GM21447 (cell line): ENCODE results near the gene JAM3.

ENCODE experiments used
- ATAC-seq: cut with Tn5 transposase; IDR thresholded peaks from one replicate; pipeline ENCODE4 v1.9.1; 2021; ENCODE audit not compliant: unreplicated experiment

Gene JAM3

DNA sequence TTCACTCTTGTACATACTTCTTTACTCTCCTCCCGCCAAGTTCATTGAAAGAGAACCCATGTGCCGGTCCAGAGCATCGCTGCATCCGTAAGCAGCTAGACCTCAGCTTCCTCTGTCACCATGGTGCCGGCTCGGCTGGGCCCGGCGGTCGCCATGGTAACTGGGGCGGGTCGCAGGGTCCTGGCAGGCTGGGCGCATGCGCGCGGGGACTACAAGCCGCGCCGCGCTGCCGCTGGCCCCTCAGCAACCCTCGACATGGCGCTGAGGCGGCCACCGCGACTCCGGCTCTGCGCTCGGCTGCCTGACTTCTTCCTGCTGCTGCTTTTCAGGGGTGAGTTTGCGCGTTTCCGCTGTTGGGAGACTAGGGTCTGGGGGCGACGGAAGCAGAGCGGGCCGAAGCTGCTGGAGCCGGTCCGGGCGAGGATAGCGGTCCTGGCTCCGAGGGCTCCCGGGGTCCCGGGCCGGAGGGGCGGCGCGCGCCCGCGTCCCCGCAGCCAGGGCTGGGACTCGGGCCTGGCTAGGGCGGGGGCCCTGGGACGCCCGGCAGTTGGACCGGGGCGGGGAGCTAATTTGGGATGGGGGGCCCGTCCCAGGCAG, at the start of gene JAM3:
TSS of gene JAM3 (plus strand) at position 244 of the 597 bp plus-strand sequence. CDS start at position 256, 12 bp downstream.
- ATAC-seq, result peak; percentile 65

DNA sequence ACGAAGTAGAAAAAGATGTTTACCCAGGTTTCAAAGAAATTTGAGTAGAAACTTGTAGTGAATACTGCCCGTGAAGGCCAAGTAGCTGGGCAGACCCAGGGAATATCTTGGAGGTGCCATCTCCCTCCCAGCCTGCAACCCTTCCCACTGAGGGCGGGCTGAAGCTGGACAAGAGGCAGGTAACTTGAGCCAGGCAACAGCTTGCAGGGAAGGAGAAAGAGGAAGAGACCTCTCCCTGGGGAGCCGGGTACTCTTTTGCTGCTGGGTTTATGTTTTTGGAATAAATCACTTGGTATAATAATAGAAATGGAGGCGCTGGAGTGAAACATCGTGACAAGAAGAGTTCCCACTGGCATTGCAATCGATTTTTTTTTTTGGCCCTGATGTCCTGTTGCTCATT, 49.4 kb upstream of the JAM3 start:
- ATAC-seq, result no peak

DNA sequence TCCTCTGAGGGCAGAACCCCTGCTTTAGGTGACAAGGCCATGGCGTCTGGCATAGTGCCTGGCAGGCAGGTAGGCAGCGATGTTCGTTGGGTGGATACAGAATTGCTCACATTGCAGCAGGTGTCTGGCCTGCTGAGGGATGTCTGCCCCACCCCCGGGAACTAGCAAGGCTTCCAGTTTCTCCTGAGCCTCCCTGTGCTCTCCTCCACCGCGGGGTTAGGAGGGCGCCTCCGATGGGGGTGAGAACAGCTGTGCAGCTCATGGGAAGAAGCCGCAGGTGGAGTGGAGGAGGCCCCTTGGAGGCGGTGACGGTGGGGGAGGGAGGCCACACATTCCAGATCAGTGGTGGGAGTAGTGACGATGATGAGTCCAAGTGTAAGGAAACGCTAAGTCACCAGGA, 48.3 kb upstream of the JAM3 start:
- ATAC-seq, result no peak

DNA sequence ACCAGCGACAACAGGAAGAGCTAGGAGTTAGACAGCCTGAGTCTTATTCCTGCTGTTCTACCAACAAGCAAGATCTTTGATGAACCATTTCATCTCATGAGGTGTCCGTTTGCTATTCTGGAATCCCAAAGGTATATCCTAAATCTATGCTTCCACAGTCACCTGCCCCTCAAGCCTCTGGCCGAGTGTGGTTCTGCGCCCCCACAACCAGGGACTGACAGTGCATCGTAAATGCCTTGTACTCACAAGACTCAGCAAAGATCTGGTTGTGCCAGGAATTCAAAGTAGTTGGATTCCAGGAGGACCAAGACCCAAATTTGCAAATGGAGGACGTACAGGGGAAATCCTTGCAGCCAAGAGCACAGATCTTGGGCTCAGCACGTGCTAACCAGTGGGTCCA, 47.5 kb upstream of the JAM3 start:
- no peak for ATAC-seq

DNA sequence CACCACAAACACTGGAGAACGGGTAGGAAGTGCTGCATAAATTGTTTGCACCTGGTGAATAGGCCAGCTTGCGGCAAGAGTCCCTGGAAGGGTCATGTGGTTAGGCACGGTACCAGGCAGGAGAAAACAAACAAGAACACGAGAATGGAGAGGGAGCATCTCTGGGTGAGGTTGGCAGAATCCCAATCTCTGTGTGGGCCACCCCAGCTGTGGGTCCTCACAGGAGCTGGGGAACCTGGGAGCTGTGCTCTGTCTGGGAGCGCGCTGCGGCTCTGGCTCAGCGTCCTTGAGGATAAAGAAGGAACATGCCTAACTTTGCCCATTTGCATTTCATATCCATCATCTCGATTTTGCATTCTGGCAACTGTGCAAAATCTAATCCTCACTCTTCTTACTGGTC, 46.1 kb upstream of the JAM3 start:
- ATAC-seq, result no peak

DNA sequence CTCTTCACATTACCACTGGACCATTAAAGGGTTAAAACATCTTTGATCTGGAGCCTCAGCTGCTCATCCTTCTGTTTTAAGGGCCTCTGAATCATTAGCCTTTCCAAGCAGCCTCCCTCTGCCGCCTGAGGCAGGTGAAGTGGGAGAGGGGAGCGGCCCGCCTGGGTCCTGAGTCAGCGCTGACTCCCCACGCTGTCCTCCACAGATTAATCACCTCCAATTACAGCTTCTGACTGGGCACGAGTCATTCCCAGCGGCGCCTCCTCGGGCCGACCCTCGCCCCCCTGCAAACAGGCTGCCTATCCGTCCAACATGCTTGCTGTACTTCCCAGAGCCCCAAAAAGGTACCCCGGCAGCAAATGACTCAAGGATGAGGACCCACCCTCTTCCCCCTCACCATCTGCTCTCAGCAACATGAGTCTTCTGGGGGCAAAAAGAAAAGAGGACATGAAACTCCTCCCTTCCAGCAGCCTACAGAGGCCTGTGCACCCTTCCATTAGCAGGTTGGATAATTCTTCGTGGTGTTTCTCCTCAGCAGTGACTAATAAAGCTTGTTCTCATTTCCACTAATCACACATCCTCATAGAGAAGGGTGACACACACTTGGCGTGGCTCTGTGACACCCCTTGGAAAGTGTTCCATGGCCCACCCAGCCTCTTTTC, 44.3 kb upstream of the JAM3 start:
- ATAC-seq, result no peak

DNA sequence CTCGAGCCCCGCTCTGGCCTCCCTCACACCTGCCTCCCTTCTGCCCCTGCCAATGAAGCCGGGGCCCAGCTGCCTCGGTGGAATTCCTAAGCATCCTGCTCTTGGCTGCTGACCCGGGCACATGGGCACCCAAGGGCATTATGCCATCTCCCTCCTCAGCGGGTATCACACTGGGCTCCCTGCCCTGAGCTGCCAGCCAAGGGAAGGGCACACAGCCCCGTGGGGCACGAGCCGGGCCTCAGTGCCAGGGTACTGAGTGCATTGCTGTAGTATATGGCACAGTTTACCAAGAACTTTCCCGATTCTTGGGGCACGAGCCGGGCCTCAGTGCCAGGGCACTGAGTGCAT, 43.8 kb upstream of the JAM3 start:
- ATAC-seq, result no peak

DNA sequence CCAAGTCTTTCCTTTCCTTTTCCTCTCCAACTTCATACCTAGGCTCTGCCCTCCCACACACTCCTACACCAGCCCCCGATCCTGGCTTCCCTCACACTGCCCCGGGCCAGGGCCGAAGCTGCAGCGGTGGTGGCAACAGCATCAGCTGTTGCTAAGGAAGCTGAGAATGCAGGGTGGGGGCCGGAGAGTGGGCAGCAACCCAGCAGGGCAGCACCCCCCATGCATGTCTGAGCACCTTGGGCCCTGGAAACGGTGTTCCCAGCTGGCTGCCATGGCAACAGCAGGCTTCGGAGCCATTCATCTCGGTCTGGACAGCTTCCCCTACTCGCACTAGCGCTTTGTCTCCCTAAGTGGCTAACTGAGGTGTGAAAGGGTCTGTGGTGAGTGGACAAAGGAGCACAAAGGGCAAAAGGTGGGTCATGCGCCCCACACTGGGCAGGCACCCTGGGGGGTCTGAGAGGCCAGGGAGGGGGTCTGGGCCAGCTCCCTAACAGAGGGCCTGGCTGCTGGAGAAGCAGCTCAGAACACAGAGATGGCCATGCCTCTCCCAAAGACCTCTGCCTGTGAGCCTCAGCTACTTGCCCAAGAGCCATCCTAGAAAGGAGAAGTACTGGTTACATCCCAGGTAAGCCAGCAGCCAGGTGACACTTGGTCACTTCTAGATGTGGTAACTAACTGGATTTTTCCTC, 42.1 kb upstream of the JAM3 start:
- no peak for ATAC-seq

DNA sequence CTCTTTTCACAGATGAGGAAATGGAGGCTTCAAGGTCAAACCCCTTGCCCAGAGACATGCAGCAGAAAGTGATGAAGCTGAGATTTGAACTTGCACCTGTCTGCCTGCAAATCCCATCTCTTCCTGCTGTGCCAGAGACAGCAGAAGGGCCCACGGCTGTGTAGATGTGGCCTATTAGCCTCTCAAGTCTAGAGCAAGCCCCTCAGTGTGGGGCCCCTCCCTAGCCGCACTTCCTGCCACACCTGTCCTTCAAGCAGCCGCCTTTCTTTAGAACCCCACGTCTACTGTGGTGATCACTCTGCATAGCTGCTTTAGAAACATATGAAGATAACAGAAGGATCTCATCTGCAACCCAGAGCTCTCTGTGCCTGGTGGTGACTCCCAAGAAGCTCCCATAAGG, 41.2 kb upstream of the JAM3 start:
- no peak for ATAC-seq

DNA sequence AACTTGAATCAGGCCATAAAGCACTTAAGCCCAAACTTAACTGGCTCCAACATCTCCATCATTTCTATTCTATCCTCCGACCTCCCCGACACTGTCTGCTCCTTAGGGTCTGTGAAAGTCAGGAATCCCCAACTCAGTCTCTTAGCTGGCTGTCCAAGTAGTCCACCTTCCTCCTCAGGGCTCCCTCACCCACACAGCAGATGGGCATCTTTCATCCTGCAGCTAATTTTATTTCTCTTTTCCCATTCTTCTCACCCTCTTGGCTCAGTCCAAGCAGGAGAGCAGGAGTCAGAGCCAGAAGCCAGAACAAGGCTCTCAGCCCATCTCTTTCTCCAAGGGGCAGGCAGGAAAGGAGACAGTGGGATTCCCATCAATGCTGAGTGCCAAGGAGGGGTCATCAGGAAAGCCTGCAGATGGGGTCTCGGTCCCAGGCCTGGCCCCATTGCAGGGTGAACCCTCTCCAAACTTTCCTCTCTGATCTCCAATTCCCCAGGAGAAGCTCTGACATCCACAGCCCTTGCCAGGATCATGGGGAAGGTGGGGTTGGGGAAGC, 40.4 kb upstream of the JAM3 start:
- no peak for ATAC-seq

DNA sequence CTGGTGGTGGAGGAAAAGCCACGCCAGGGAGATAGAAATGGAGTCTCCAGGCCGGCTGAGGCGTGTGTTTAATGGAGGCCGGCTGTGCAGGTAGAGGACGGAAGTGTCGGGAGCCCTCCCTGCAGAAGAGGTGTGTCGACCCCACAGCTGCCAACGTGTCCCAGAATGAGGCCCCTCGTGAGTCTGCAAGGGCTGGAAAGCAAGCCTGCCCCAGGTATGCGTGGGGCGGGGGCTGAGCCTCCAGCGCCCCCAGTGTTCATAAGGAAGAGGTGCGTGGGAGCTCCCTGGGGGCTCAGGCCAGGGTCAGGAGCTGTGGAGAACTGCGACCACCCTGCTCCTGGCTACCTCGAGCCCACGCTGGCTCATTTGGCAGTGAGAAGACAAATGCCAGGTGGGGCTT, 38.0 kb upstream of the JAM3 start:
- ATAC-seq, result no peak

DNA sequence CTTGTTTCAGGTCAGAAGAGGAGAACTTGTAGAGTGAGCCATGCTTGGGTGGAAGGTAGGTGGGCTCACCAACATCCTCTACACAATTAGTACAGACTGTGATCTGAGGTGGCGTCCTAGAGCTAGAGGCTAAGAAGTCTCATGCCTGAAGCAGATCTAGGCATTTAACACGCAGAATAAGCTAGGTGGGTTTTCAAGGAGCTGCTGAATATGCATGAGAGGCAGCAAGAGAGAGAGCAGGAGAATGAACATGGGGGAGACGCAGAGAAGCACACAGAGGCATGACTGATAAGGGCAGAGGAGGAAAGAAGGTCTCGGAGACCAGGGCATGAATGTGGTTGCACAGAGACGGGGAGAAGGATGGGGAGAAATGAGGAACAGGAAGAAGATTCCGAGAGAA, 36.8 kb upstream of the JAM3 start:
- no peak for ATAC-seq

DNA sequence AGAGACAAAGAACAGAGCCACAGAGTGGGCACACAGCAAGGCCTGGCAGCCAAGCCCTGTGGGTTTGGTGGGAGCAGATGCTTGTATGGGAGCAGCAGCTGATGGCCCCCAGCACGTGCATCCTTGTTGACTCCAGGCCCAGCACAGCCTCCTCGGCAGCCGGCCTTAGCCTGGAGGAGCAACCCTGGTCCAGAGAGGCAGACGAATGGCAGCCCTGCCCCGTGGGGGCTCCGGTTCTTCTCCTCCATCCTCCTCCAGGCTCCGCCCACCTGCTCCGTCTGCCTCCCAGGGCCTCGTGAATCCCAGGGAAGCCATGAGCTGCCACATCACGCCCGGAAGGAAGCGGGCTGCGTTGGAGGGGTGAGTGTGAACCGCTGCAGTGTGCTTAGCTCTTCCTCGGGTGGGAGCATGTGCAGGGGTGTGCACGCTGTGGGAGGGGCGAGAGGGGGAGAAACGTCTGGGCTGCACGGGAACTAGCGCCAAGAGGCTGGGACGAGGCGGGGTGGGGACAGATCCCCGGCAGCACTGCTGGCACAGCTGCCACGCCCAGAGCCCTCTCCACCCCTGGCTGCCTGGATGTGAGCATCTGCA, 36.3 kb upstream of the JAM3 start:
- ATAC-seq, result no peak

DNA sequence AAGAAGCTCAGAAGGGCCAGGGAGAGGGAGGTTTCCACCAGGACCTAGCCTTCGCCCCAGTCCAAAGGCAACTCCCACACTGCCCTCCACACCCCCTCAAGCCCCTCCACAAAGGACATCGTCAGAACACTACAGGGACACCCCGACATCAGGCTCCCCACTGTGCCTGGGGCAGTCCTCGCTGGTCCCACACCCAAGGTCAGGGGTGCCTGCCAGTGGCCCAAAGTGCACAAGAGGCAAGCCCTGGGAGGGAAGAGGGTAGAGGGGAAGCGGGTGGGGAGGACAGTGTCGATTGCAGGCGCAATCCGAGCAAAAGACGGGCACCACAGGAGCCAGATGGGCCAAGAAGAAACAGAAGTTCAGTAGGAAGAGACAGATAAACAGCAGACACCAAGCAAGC, 35.6 kb upstream of the JAM3 start:
- ATAC-seq, result no peak

DNA sequence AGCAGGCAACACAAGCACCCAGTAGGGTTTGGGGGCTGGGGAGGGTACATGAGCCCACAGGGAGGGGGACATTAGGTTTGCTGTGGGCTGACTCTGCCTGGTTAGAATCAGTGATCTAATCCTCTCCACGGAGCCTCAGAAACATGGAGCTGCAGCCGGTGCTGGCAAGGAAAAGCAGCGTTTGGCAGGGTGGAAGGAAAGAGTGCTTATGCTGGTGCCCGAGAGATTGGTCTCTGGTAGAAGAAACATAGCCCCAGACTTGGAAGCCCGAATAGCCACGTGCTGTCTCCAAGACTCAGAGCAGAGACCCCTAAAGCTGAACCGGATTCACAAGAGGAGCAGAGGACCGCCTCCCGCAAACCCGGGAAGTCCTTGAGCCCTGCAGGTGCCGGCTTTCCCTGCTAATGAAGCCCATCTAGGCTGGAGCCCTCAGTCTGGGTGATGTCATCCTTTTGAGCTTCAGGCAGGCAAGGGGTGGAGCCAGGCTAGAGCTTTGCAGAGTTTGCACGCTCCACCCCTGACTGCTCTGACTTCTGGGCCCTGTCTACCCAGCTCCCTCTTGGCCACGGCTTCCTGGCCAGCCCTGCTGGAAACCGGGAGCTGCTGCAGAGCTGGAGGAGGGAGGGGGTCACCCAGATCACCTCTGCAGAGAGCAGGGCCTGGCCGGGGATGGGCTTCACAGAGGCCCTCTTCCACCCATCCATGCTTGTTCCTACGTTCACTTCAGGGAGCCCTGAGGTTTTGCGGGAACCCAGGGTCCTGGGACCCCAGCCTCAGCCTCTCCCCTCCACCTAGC, 35.0 kb upstream of the JAM3 start:
- ATAC-seq, result peak; percentile 55

DNA sequence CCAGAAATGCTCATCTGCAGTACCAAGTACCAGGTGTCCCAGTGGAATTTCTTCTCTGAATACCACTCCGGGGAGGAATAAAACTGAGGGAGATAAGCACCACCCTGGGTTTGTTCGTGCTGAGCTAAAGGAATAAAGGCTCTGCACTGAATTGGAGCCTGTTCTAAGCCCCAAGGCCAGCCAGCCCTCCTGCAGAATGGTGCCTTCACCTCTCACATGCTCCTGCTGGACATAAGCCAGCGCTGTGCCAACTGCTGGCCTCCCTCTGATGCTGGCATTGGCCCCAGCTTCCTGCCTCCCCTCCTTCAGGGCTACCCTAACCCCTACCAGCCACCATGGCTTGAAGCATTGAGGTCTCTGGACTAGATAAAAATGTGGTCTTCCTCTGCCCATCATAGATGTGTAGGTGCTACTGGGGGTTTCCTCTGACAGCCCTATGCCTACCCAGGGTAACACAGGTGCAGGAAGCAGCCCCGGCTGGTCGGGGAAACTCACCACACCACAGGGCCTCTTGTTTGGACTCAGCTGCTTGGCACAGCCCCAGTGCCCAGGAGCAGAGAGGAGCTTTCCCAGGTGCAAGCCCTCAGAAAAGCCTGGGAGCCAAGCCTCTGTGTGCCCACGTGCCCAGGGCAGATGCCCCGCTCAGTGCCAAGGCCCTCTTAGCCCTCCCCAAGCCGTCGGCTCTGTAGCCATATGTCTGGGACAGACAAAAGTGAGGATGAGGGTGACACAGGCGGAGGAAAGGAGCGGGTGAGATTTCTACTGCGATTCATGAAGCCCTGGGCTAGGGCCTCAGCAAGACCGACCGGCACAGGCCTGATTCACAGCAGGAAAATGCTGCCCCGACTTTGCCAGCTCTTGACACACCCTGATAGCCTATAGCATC, 34.1 kb upstream of the JAM3 start:
- no peak for ATAC-seq

DNA sequence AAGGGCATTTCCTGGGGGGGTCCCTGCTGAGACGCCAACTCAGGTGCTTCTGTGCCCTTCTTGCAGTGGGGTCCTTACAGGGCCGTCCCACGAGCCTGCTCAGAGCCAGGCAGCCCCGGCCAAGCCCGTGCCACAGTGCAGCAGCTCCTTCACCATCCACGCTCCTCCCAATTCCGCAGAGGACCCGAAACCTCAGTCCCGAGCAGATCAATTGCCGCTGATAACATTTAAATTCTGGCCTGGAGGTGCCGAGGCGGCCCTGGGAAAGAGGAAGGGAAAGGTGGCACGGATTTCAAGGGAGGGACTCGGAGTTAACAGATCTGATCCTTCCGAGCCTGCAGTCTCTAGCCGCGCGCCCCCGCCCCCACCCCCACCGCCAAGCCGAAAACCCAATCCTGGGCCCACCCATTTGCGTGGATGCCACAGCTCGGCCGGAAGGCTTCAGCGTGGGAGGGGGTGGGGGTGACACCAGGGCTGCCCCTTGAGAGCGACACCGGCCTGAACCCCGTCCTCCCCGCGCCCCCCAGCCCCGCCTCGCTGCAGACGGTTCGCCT, 32.3 kb upstream of the JAM3 start:
- no peak for ATAC-seq

DNA sequence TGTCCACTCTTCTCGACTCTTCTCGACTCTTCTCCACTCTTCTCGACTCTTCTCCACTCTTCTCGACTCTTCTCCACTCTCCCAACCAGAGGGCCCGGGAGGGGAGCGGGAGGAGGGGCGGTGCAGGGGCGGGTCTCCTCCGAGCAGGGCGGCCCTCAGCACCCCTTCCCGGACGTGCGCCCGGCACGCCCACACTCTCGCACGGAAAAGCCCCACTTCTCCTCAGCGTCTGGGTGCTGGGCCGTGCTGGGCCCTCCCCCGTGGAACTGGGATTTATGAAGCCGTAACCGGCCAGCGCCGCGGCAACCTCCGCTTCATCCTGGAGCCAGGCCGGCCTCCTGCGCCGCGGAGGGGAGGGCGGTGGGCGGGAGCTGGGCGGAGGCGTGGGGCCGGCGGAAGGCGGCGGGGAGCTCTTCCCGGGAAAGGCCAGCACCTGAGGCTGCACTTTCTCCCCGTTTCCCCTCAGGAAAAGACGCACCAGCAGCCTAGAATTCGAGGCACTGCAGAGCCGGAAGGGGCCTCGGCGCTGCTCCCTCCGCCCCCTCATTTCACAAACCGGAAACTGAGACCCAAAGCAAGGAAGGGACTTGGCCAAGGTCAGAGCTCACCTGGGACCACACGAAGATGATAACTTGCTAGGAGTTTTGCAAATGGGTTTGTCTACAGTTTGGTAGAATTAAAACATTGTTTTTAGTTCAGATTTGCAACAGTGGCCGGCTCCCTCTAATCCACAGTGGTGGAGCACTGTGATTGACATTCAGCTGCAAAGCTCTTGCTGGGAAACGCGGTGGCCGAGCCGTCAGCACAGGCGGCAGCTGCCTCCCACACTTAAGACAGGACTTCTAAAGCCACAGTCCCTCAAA, 31.6 kb upstream of the JAM3 start:
- ATAC-seq, result peak; percentile 72

DNA sequence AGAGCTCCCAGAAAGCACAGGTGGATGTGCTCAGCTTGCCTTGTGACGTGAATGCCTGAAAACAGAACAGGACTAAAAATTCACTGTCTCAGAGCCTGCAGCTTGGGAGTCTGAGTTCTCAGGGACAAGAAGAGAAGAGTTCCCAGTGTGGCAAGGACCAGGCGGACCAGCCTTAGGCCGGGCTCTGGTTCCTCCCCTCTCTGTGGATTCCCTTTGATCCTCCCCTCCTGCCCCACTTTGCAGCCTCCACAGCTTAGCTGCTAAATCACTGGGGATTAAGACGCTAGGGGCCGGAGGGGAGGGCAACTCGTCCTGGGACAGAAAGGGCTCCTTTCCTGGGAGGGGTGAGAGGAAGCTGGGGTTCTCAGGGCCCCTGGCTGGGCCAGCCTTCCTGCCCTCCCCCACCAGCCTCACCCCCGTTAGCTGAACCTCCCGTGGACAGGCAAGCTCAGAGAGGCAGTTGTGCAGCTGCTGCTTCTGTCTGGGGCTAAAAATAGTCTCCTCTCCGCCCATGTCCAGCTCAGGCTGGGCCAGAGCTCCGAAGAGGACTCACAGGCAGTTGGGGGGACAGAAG, 29.9 kb upstream of the JAM3 start:
- no peak for ATAC-seq
